H1 (cell line): Measurements from ENCODE around the gene NGFR. TPM values are rescaled to one million over a fixed set of nuclear protein-coding genes. Genes with fewer than 3 reads are reported as not detected.

Experiments
- BACH1 ChIP-seq: IDR thresholded peaks from 2 replicates; pipeline ENCODE4 v1.6.1; 2012; ENCODE audit warnings: low read length, improper control_type of control experiment
- CHD2 ChIP-seq: IDR thresholded peaks from 2 replicates; pipeline ENCODE4 v1.6.1; 2012; ENCODE audit warnings: low read length, improper control_type of control experiment
- polyA plus RNA-seq, 7 experiments: library from polyadenylated mRNA; depleted of rRNA in 3 of 7; stranded (reverse) in 5 of 7; unstranded in 2 of 7; fragments of >200 nt in 5 of 7; fragments of 200-250 nt in 2 of 7; gene quantifications; 1 replicate in 5 of 7; 2 replicates in 1 of 7; 4 replicates in 1 of 7; pipeline versions ENCODE4 v1.2.1 to v1.2.3, GENCODE V29; 2011 to 2013; ENCODE audit warnings: missing spikeins in 2 of 7, mixed read lengths in 2 of 7
- total RNA-seq: library from RNA; stranded (reverse); fragmentation: NEBNext Ultra II Directional; extraction: Animal tissue kit (Norgen Biotek cat#: 25700); gene quantifications from 2 replicates; pipeline ENCODE4 v1.2.1, GENCODE V29; 2021
- TF ChIP-seq, protein P1 (sequence below): IDR thresholded peaks from 2 replicates; pipeline ENCODE4 v1.6.1; 2012; ENCODE audit warnings: inconsistent platforms

Gene NGFR
- total and polyA plus RNA-seq, 2 of the 8 experiments (the other 6 are each of a cell fraction or from before 2014, with no cell fraction given), result 8.1 to 10.3 TPM

DNA sequence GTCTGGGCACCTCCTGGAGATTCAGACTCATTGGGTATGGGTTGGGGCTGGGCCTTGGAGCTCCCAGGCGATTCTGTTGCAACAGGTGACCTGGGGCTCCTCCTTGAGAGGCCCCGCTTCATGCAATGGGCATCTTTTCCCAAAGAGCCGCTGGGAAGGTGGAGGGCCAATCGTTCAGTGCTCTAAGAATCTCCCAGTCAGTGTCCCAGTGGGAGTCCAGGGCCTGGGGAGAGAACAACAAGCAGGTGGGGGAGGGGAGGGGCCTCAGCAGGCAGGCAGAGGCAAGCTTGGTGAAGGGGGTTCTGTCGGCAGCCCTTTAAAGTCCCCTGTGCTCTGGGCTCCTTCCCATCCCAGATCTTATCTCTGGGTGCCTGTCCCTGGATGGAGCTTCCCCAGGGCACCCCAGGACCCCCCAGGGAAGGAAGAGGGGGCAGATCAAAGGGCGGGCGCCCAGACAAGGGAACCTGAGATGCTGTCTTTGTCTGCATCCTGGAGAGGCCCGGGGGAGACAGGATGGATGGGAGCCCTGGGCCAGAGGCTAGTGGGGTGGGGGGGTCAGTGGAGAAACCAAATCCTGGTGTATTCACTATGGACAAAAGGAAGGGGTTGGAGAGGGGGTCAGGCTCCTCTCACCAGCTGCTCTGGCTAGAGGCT lies 50.0 kb downstream of the NGFR start (continued):
- TF ChIP-seq, protein P1, sequence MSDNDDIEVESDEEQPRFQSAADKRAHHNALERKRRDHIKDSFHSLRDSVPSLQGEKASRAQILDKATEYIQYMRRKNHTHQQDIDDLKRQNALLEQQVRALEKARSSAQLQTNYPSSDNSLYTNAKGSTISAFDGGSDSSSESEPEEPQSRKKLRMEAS, result no peak
- no peak for TF ChIP-seq CHD2
- TF ChIP-seq BACH1, result no peak
